GM12872 (cell line): Measurements from ENCODE around the gene NDUFAB1.

Experiments
- CTCF ChIP-seq: IDR thresholded peaks from 3 replicates; pipeline ENCODE4 v1.5.1; 2011; ENCODE audit warnings: low read depth, mild to moderate bottlenecking, low read length, moderate library complexity; ENCODE audit not compliant: insufficient read depth

The NDUFAB1 gene

DNA sequence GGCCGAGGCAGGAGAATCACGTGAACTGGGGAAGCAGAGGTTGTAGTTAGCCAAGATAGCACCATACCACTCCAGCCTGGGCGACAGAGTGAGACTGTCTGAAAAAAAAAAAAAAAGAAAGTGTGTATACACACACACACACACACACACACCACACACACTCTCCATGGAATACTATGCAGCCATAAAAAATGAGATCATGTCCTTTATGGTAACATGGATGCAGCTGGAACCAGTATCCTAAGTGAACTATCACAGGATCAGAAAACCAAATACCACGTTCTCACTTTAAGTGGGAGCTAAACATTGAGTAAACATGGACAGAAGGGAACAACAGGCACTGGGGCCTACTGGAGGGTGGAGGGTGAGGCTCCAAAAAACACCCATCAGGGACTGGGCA lies 16.7 kb downstream of the NDUFAB1 start:
- no peak for TF ChIP-seq CTCF

GRCh38 chr16:23578101-23578830 lies 17.9 kb downstream of the NDUFAB1 start:
- TF ChIP-seq CTCF = no peak

DNA sequence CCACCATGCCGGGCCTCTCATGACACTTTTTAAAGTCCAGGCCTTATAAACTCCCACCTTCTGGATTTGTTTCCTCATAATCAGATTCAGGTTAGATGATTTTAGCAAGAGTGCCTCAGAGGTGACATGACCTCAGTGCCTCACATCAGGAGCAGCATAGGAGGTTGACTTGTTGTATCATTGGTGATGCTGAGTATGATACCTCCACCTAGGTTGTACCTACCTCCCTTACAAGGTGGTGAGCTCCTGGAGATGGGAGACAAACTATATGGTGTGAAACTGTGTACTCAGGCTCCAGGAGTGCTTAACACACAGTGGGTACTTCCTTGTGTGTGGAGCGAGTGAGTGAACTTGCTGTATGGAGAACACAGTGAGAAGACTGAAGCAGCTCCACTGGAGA lies 18.6 kb downstream of the NDUFAB1 start:
- no peak for TF ChIP-seq CTCF

- TF ChIP-seq CTCF = no peak
Observed at GRCh38 chr16:23575834-23576233, 20.3 kb downstream of the NDUFAB1 start.

- TF ChIP-seq CTCF = no peak
Observed at GRCh38 chr16:23573817-23574216, 22.3 kb downstream of the NDUFAB1 start.

DNA sequence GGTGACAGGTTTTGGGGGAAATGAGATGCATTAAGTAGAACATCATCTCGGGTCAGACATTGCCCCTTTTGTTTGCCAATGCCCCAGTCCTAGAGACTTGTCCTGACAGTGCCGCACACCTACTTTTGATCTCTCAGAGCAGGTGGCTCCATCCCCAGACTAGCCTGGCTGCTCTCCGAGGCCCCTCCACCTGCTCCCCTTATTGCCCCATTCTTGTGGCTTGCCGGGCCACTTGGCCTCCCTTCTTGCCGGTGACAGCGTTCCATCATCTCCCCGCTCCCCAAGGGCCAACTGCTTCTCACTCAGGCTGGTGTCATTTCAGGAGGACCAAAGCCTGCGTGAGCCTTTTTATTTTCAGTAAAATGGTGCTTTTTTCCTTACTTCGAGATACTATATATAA lies 23.7 kb downstream of the NDUFAB1 start:
- no peak for TF ChIP-seq CTCF

DNA sequence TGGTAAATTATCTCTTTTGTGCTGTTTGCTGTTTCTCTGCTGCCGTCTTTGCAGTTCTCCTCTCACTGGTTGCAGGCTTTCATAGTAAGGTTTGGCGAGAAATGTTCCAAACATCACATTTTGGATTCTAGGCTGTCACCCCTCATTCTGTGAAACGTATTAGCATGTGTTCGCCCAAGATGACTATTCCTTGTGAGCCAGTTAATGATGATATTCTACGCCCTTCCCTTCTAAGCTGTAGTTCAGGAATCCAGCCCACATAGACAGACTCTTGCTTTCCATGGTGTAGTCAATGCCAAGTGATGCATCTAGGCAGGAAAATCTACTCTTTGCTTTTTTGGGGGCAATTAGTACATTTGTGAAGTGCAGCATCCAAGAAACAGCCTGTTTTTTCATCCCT lies 24.2 kb downstream of the NDUFAB1 start:
- TF ChIP-seq CTCF = no peak
